Measurements from ENCODE around the gene TMEM129. TPM values are rescaled to one million over a fixed set of nuclear protein-coding genes. Genes with fewer than 3 reads are reported as not detected.

The TMEM129 gene
- polyA plus RNA-seq, 1 donor = 27.1 TPM

Other genes with a start within 250 kb of the TMEM129 start
- 2.4 TPM for gene FAM53A, start 37.0 kb downstream of the TMEM129 start, polyA plus RNA-seq (ENCODE audit: insufficient read length)
- 34.4 TPM for gene SLBP, start 9.0 kb downstream of the TMEM129 start, polyA plus RNA-seq (ENCODE audit: insufficient read length)
- gene TACC3, start 198 bp upstream of the TMEM129 start, polyA plus RNA-seq (ENCODE audit: insufficient read length) = 27.9 TPM
- 1.8 TPM for gene FGFR3, start 72.0 kb upstream of the TMEM129 start, polyA plus RNA-seq (ENCODE audit: insufficient read length)
- 19.7 TPM for gene LETM1, start 134.8 kb upstream of the TMEM129 start, polyA plus RNA-seq (ENCODE audit: insufficient read length)
- gene NSD2, start 150.1 kb upstream of the TMEM129 start, polyA plus RNA-seq (ENCODE audit: insufficient read length) = 43.9 TPM

All from hindlimb muscle (tissue), 1 donor.